H9 (cell line): ENCODE data around the gene TTC24. TPM values are rescaled to one million over a fixed set of nuclear protein-coding genes. Genes with fewer than 3 reads are reported as not detected.

Experiments used
- DNase-seq: peaks from one replicate; pipeline ENCODE4 v3.0.0-alpha.2; 2017
- H2AFZ ChIP-seq: one replicate; pipeline ENCODE4 v1.6.1; 2013; ENCODE audit warnings: mild to moderate bottlenecking, low read length, control low read depth, moderate library complexity
- H2AK5ac ChIP-seq: 2 replicates; pipeline ENCODE4 v1.6.1; 2013; ENCODE audit warnings: low read length, control low read depth, mixed read lengths; ENCODE audit not compliant: insufficient read length
- H2BK120ac ChIP-seq: one replicate; pipeline ENCODE4 v1.6.1; 2013; ENCODE audit warnings: low read depth, mild to moderate bottlenecking, low read length, control low read depth, inconsistent platforms; ENCODE audit not compliant: poor library complexity, severe bottlenecking
- H2BK12ac ChIP-seq: 2 replicates; pipeline ENCODE4 v1.6.1; 2013; ENCODE audit warnings: low read length, control low read depth, mixed read lengths, low read depth; ENCODE audit not compliant: insufficient read length
- H2BK15ac ChIP-seq: 2 replicates; pipeline ENCODE4 v1.6.1; 2013; ENCODE audit warnings: low read depth, low read length, control low read depth
- H2BK20ac ChIP-seq: one replicate; pipeline ENCODE4 v1.6.1; 2013; ENCODE audit warnings: low read depth, mild to moderate bottlenecking, low read length, control low read depth, inconsistent platforms; ENCODE audit not compliant: poor library complexity, severe bottlenecking
- H2BK5ac ChIP-seq: 2 replicates; pipeline ENCODE4 v1.6.1; 2013; ENCODE audit warnings: low read length, control low read depth, mixed read lengths; ENCODE audit not compliant: insufficient read length
- H3K14ac ChIP-seq: 2 replicates; pipeline ENCODE4 v1.6.1; 2013; ENCODE audit warnings: low read length, control low read depth; ENCODE audit not compliant: insufficient read depth
- H3K18ac ChIP-seq: 2 replicates; pipeline ENCODE4 v1.6.1; 2013; ENCODE audit warnings: low read depth, mild to moderate bottlenecking, mixed read lengths, low read length, control low read depth; ENCODE audit not compliant: insufficient read length
- H3K23ac ChIP-seq: 2 replicates; pipeline ENCODE4 v1.6.1; 2013; ENCODE audit warnings: low read length, control low read depth, mixed read lengths, low read depth; ENCODE audit not compliant: insufficient read length
- H3K23me2 ChIP-seq: 2 replicates; pipeline ENCODE4 v1.6.1; 2013; ENCODE audit warnings: low read depth, mild to moderate bottlenecking, mixed read lengths, low read length, control low read depth; ENCODE audit not compliant: insufficient read length, poor library complexity, severe bottlenecking
- H3K27ac ChIP-seq: 2 replicates; pipeline ENCODE4 v1.5.1; 2013; ENCODE audit warnings: low read length, control low read depth, mixed read lengths, low read depth; ENCODE audit not compliant: insufficient read length
- H3K27me3 ChIP-seq: 2 replicates; pipeline ENCODE4 v1.6.1; 2013; ENCODE audit warnings: low read length, control low read depth, inconsistent platforms; ENCODE audit not compliant: insufficient read depth
- H3K4ac ChIP-seq: 2 replicates; pipeline ENCODE4 v1.6.1; 2013; ENCODE audit warnings: low read depth, mild to moderate bottlenecking, control low read depth, inconsistent platforms, low read length, moderate library complexity
- H3K4me1 ChIP-seq: 2 replicates; pipeline ENCODE4 v1.6.1; 2013; ENCODE audit warnings: low read length, control low read depth, inconsistent platforms; ENCODE audit not compliant: insufficient read depth
- H3K4me2 ChIP-seq: 2 replicates; pipeline ENCODE4 v1.6.1; 2013; ENCODE audit warnings: low read length, control low read depth, mixed read lengths; ENCODE audit not compliant: insufficient read length, insufficient read depth
- H3K56ac ChIP-seq: 2 replicates; pipeline ENCODE4 v1.6.1; 2013; ENCODE audit warnings: low read depth, mild to moderate bottlenecking, mixed read lengths, low read length, control low read depth; ENCODE audit not compliant: insufficient read length
- H3K79me1 ChIP-seq: 2 replicates; pipeline ENCODE4 v1.6.1; 2013; ENCODE audit warnings: low read depth, mild to moderate bottlenecking, moderate library complexity, low read length, control low read depth, inconsistent platforms; ENCODE audit not compliant: insufficient read depth, poor library complexity, severe bottlenecking
- H3K79me2 ChIP-seq: 2 replicates; pipeline ENCODE4 v1.6.1; 2013; ENCODE audit warnings: low read length, control low read depth, inconsistent platforms; ENCODE audit not compliant: insufficient read depth
- H3K9ac ChIP-seq: 2 replicates; pipeline ENCODE4 v1.6.1; 2013; ENCODE audit warnings: low read length, control low read depth, mixed read lengths; ENCODE audit not compliant: insufficient read length; ENCODE audit errors: extremely low read depth
- H3K9me3 ChIP-seq: one replicate; pipeline ENCODE4 v1.6.1; 2013; ENCODE audit warnings: low read depth, low read length, inconsistent platforms; ENCODE audit not compliant: control insufficient read depth
- H3T11ph ChIP-seq: one replicate; pipeline ENCODE4 v1.6.1; 2013; ENCODE audit warnings: mild to moderate bottlenecking, low read length, control low read depth, inconsistent platforms
- H4K20me1 ChIP-seq: one replicate; pipeline ENCODE4 v1.6.1; 2013; ENCODE audit not compliant: control insufficient read depth, insufficient read length, insufficient read depth
- H4K5ac ChIP-seq: 2 replicates; pipeline ENCODE4 v1.6.1; 2013; ENCODE audit warnings: low read depth, mild to moderate bottlenecking, mixed read lengths, low read length, control low read depth; ENCODE audit not compliant: insufficient read length
- H4K8ac ChIP-seq: replicated peaks from 2 replicates; pipeline ENCODE4 v1.6.1; 2013; ENCODE audit warnings: low read length, control low read depth, mixed read lengths, low read depth; ENCODE audit not compliant: insufficient read length
- H4K91ac ChIP-seq: 2 replicates; pipeline ENCODE4 v1.6.1; 2013; ENCODE audit warnings: low read depth, mild to moderate bottlenecking, moderate library complexity, mixed read lengths, low read length, control low read depth; ENCODE audit not compliant: insufficient read length
- H3K27ac Mint-ChIP-seq, 3 experiments: 2 replicates in 2 of 3; 3 replicates in 1 of 3; pipeline ENCODE4 v1.8.0; 2020 to 2021; ENCODE audit warnings: mixed read lengths in 3 of 3, mild to moderate bottlenecking in 1 of 3, moderate library complexity in 1 of 3
- H3K27me3 Mint-ChIP-seq: 2 replicates; pipeline ENCODE4 v1.8.0; 2021; ENCODE audit warnings: low read depth, mild to moderate bottlenecking, moderate library complexity, mixed read lengths
- H3K36me3 Mint-ChIP-seq, 3 experiments: 2 replicates in 2 of 3; 3 replicates in 1 of 3; pipeline ENCODE4 v1.8.0; 2020 to 2021; ENCODE audit warnings: low read depth in 3 of 3, mixed read lengths in 3 of 3; ENCODE audit not compliant: insufficient read depth in 1 of 3
- H3K4me1 Mint-ChIP-seq, 2 experiments: 2 replicates each; pipeline ENCODE4 v1.8.0; 2020; ENCODE audit warnings: mixed read lengths in 2 of 2
- H3K4me3 Mint-ChIP-seq, 2 experiments: 2 replicates in 1 of 2; 3 replicates in 1 of 2; pipeline ENCODE4 v1.8.0; 2020 to 2021; ENCODE audit warnings: mild to moderate bottlenecking in 2 of 2, mixed read lengths in 2 of 2, moderate library complexity in 1 of 2
- H3K9me3 Mint-ChIP-seq, 2 experiments: 2 replicates in 1 of 2; 3 replicates in 1 of 2; pipeline ENCODE4 v1.8.0; 2020; ENCODE audit warnings: mild to moderate bottlenecking in 2 of 2, mixed read lengths in 2 of 2, moderate library complexity in 1 of 2
- WGBS: extraction: QIAGEN DNeasy Blood & Tissue Kit; methylation state at CpG from one replicate; pipeline ENCODE4 v1.1.7; 2013; ENCODE audit warnings: missing lambda C conversion rate, low lambda C conversion rate, mixed read lengths; ENCODE audit not compliant: insufficient read length; ENCODE audit errors: extremely low coverage; 5-methylcytosine and 5-hydroxymethylcytosine counted together
- total RNA-seq: library from RNA; stranded (reverse); gene quantifications from 2 replicates; pipeline ENCODE4 v1.2.1, GENCODE V29; 2021
- TF ChIP-seq, protein P1 (sequence below): fragments of 200-600 bp; sonication (generic); conservative IDR thresholded peaks from 3 replicates; pipeline ENCODE4 v1.8.0; 2021; ENCODE audit warnings: antibody characterized with exemption, mild to moderate bottlenecking

TTC24 gene
- total RNA-seq, 1 experiment from 2014 or later = 0.26 TPM

- no peak within 1 kb of the TSS for H2BK12ac ChIP-seq
- no peaks in the 10 kb centered on the region for H3K27me3 ChIP-seq
- H4K8ac ChIP-seq = no peak within 1 kb of the TSS
- no peaks in the 10 kb centered on the region for H3K79me1 ChIP-seq
- no peaks in the 10 kb centered on the region for H3K9me3 ChIP-seq
- peaks cover 6 to 22% (median 21%) of the 10 kb centered on the region in 3 experiments; a peak in 5 of 7 replicates for H3K36me3 Mint-ChIP-seq
- H3K23ac ChIP-seq = no peak within 1 kb of the TSS
- H2AK5ac ChIP-seq = no peak within 1 kb of the TSS
- no peak within 1 kb of the TSS for H2BK20ac ChIP-seq
- TF ChIP-seq, protein P1, sequence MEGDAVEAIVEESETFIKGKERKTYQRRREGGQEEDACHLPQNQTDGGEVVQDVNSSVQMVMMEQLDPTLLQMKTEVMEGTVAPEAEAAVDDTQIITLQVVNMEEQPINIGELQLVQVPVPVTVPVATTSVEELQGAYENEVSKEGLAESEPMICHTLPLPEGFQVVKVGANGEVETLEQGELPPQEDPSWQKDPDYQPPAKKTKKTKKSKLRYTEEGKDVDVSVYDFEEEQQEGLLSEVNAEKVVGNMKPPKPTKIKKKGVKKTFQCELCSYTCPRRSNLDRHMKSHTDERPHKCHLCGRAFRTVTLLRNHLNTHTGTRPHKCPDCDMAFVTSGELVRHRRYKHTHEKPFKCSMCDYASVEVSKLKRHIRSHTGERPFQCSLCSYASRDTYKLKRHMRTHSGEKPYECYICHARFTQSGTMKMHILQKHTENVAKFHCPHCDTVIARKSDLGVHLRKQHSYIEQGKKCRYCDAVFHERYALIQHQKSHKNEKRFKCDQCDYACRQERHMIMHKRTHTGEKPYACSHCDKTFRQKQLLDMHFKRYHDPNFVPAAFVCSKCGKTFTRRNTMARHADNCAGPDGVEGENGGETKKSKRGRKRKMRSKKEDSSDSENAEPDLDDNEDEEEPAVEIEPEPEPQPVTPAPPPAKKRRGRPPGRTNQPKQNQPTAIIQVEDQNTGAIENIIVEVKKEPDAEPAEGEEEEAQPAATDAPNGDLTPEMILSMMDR = no peak
- peak; percentile 92 for DNase-seq
- H2BK120ac ChIP-seq = no peak within 1 kb of the TSS
- no peak within 1 kb of the TSS for H2AFZ ChIP-seq
- no peak within 1 kb of the TSS for H2BK5ac ChIP-seq
- no CpG with 5 or more reads among the region's 38 CpGs for WGBS
- H3K4ac ChIP-seq = no peak within 1 kb of the TSS
- peak within 1 kb of the TSS; percentile 38 for H3K9ac ChIP-seq
- H3T11ph ChIP-seq = no peak within 1 kb of the TSS
- peak within 1 kb of the TSS in 2 of 3 experiments; percentile 11 to 78; a peak in 4 of 7 replicates for H3K27ac Mint-ChIP-seq
- H3K23me2 ChIP-seq = no peaks in the 10 kb centered on the region
- peaks cover 7% of the 10 kb centered on the region for H3K27me3 Mint-ChIP-seq
- H4K91ac ChIP-seq = no peak within 1 kb of the TSS
- H3K4me1 Mint-ChIP-seq = peaks cover 14 to 15% of the 10 kb centered on the region in 2 experiments
- no peak within 1 kb of the TSS for H3K27ac ChIP-seq
- no peak within 1 kb of the TSS for H3K56ac ChIP-seq
- H3K4me3 Mint-ChIP-seq = peak within 1 kb of the TSS; percentile 95 to 100
- H3K4me2 ChIP-seq = peak within 1 kb of the TSS; percentile 80
- H3K14ac ChIP-seq = 0 out of 2 replicates have a peak within 1 kb of the TSS, but pooled peaks have one; percentile 11
- no peaks in the 10 kb centered on the region for H4K20me1 ChIP-seq
- no peaks in the 10 kb centered on the region; the same call in 1 of the 2 replicates for H3K79me2 ChIP-seq
- no peak within 1 kb of the TSS for H3K18ac ChIP-seq
- no peak within 1 kb of the TSS for H2BK15ac ChIP-seq
- H4K5ac ChIP-seq = no peak within 1 kb of the TSS
- H3K4me1 ChIP-seq = no peaks in the 10 kb centered on the region; the same call in 1 of the 2 replicates
- H3K9me3 Mint-ChIP-seq = no peaks in the 10 kb centered on the region
Measured at GRCh38 chr1:156571919-156572662, 7.4 kb upstream of the TTC24 start, which contains the start of gene IQGAP3. Gene IQGAP3, minus strand, starts transcription at chr1:156572565. Its CDS starts 36 bp downstream, at chr1:156572529.
